ENCODE data around the gene RGMA.
A peak's percentile ranks its signal among the peaks of the same experiment; 100 is the strongest.

RGMA gene

GRCh38 chr15:93074599-93074998, 14.4 kb downstream of the RGMA start:
- Histone ChIP-seq H3K9me3 (ENCODE audit: control insufficient read depth in 1 of 2, low read length in 2 of 2) (no peaks in the 10 kb centered on the region), H3K27ac (ENCODE audit: low read length) (no peak overlapping the region), H3K4me3 (ENCODE audit: low read depth in 1 of 2, low read length in 2 of 2) (peak overlapping the region in 1 of 2 donors; percentile 81), H3K27me3 (ENCODE audit: low read depth, low read length) (peaks cover 21% of the 10 kb centered on the region), H3K36me3 (ENCODE audit: control insufficient read depth in 1 of 2, insufficient read depth in 2 of 2, low read length in 2 of 2) (no peaks in the 10 kb centered on the region), H3K4me1 (ENCODE audit: control insufficient read depth in 1 of 2, insufficient read depth in 2 of 2, low read length in 2 of 2) (peaks cover 0 to 19% of the 10 kb centered on the region in 2 donors)

DNA sequence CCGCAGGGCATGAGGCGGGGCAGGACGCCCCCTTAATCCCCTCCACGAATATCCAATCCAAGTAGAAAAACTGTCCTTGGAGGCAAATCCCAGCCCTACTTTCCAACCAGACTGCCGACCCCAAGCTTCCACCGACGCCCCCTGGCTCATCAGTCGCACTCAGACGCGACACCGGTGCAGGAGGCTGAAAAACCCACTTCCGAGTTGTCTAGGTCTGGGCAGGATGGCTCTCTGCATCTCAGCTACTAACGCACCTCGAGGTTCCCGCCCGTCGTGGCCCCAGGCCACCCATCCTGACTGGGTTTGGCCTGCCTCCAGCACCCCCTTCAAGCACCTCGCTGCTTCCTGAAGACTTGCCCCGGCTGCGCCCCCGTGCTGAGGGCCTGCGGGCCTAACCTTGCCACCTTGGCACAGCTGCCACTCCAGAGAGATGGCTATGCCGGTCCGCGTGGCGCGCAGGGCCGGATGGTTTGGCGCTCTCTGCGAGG, 15.5 kb downstream of the RGMA start:
- Histone ChIP-seq H3K27me3 (ENCODE audit: low read depth, low read length) (peaks cover 21% of the 10 kb centered on the region), H3K36me3 (ENCODE audit: control insufficient read depth in 1 of 2, insufficient read depth in 2 of 2, low read length in 2 of 2) (no peaks in the 10 kb centered on the region), H3K9me3 (ENCODE audit: control insufficient read depth in 1 of 2, low read length in 2 of 2) (no peaks in the 10 kb centered on the region), H3K4me3 (ENCODE audit: low read depth in 1 of 2, low read length in 2 of 2) (peak overlapping the region; percentile 30 to 81), H3K4me1 (ENCODE audit: control insufficient read depth in 1 of 2, insufficient read depth in 2 of 2, low read length in 2 of 2) (peaks cover 0 to 12% of the 10 kb centered on the region in 2 donors), H3K27ac (ENCODE audit: low read length) (peak overlapping the region; percentile 51)

- peaks cover 3 to 10% of the 10 kb centered on the region in 2 donors for H3K4me1 ChIP-seq (ENCODE audit: control insufficient read depth in 1 of 2, insufficient read depth in 2 of 2, low read length in 2 of 2)
- H3K27me3 ChIP-seq (ENCODE audit: low read depth, low read length) = peaks cover 21% of the 10 kb centered on the region
- H3K27ac ChIP-seq (ENCODE audit: low read length) = peak overlapping the region; percentile 90
- no peaks in the 10 kb centered on the region for H3K9me3 ChIP-seq (ENCODE audit: control insufficient read depth in 1 of 2, low read length in 2 of 2)
- peak overlapping the region; percentile 70 to 81 for H3K4me3 ChIP-seq (ENCODE audit: low read depth in 1 of 2, low read length in 2 of 2)
- no peaks in the 10 kb centered on the region for H3K36me3 ChIP-seq (ENCODE audit: control insufficient read depth in 1 of 2, insufficient read depth in 2 of 2, low read length in 2 of 2)
Measured at GRCh38 chr15:93072411-93073394, 16.3 kb downstream of the RGMA start.

DNA sequence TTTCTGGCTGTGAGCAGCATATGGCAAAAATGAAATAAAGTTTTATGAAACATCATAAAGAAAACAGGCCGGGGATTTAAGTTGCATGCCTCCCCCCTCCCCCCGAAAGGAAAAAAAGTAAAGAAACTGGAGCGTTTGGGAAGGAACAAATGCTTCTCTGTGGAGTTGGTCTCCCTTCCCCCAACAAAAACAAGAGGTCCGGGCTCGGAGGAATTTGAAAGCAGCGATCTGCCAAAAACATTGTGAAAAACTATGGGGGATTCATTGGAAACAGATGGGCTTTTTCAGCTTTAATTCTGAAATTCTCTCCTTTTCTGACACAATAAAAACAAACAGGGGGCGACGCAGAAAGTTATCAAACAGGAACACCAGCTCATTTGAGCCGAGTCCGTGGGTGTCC, 17.0 kb downstream of the RGMA start:
- H3K4me1 ChIP-seq (ENCODE audit: control insufficient read depth in 1 of 2, insufficient read depth in 2 of 2, low read length in 2 of 2) = peaks cover 8 to 14% of the 10 kb centered on the region in 2 donors
- peak overlapping the region; percentile 70 to 81 for H3K4me3 ChIP-seq (ENCODE audit: low read depth in 1 of 2, low read length in 2 of 2)
- peak overlapping the region; percentile 90 for H3K27ac ChIP-seq (ENCODE audit: low read length)
- no peaks in the 10 kb centered on the region for H3K36me3 ChIP-seq (ENCODE audit: control insufficient read depth in 1 of 2, insufficient read depth in 2 of 2, low read length in 2 of 2)
- H3K27me3 ChIP-seq (ENCODE audit: low read depth, low read length) = peaks cover 21% of the 10 kb centered on the region
- H3K9me3 ChIP-seq (ENCODE audit: control insufficient read depth in 1 of 2, low read length in 2 of 2) = no peaks in the 10 kb centered on the region

- Histone ChIP-seq H3K36me3 (ENCODE audit: control insufficient read depth in 1 of 2, insufficient read depth in 2 of 2, low read length in 2 of 2) (no peaks in the 10 kb centered on the region), H3K27me3 (ENCODE audit: low read depth, low read length) (peaks cover 21% of the 10 kb centered on the region), H3K4me3 (ENCODE audit: low read depth in 1 of 2, low read length in 2 of 2) (peak overlapping the region; percentile 70 to 81), H3K4me1 (ENCODE audit: control insufficient read depth in 1 of 2, insufficient read depth in 2 of 2, low read length in 2 of 2) (peaks cover 8 to 16% of the 10 kb centered on the region in 2 donors), H3K9me3 (ENCODE audit: control insufficient read depth in 1 of 2, low read length in 2 of 2) (no peaks in the 10 kb centered on the region), H3K27ac (ENCODE audit: low read length) (peak overlapping the region; percentile 90)
Measured at GRCh38 chr15:93071469-93071936, 17.5 kb downstream of the RGMA start.

DNA sequence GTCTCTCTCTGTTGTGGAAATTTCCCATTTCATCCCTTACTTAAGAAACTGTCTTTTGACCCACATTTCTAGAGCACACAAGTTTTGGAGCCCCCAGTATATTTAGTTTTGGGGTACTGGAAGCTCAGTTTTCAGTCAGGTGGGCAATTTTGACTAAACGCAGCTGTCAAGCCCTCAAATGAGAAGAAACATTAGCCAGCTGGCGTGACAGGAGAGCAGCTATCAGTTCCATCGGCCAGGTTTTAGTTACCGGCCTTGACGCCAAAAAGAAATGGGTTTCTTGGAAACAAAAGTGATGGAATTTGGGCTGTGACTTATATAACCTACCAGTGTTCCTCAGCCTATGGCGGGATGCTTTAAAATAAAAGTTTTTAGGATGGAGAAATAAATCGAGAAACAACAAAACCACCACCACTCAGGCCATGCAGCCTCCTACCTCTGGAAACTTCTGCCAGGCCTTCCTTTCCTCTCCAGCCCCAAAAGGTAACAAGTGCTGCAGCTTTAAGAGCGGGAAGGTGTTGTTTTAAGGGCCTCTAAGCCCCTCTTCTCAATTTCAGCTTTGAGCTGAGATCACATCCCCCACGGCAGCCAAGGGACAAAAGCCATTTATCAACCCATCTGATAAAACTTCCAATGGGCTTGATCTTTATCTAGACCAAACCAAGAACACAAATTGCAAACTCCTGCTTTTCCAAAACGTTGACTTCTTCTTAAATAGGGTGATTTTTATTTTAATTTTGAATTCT, 18.3 kb downstream of the RGMA start:
- Histone ChIP-seq H3K27me3 (ENCODE audit: low read depth, low read length) (peaks cover 21% of the 10 kb centered on the region), H3K4me1 (ENCODE audit: control insufficient read depth in 1 of 2, insufficient read depth in 2 of 2, low read length in 2 of 2) (peaks cover 8 to 20% of the 10 kb centered on the region in 2 donors), H3K4me3 (ENCODE audit: low read depth in 1 of 2, low read length in 2 of 2) (peak overlapping the region; percentile 70 to 81), H3K36me3 (ENCODE audit: control insufficient read depth in 1 of 2, insufficient read depth in 2 of 2, low read length in 2 of 2) (peaks cover 0 to 3% of the 10 kb centered on the region in 2 donors), H3K9me3 (ENCODE audit: control insufficient read depth in 1 of 2, low read length in 2 of 2) (no peaks in the 10 kb centered on the region), H3K27ac (ENCODE audit: low read length) (peak overlapping the region; percentile 90)

- peaks cover 0 to 5% of the 10 kb centered on the region in 2 donors for H3K36me3 ChIP-seq (ENCODE audit: control insufficient read depth in 1 of 2, insufficient read depth in 2 of 2, low read length in 2 of 2)
- H3K4me3 ChIP-seq (ENCODE audit: low read depth in 1 of 2, low read length in 2 of 2) = peak overlapping the region; percentile 70 to 81
- H3K9me3 ChIP-seq (ENCODE audit: control insufficient read depth in 1 of 2, low read length in 2 of 2) = no peaks in the 10 kb centered on the region
- H3K27me3 ChIP-seq (ENCODE audit: low read depth, low read length) = peaks cover 21% of the 10 kb centered on the region
- peak overlapping the region; percentile 90 for H3K27ac ChIP-seq (ENCODE audit: low read length)
- H3K4me1 ChIP-seq (ENCODE audit: control insufficient read depth in 1 of 2, insufficient read depth in 2 of 2, low read length in 2 of 2) = peaks cover 8 to 26% of the 10 kb centered on the region in 2 donors
Measured at GRCh38 chr15:93070132-93070531, 18.9 kb downstream of the RGMA start.

DNA sequence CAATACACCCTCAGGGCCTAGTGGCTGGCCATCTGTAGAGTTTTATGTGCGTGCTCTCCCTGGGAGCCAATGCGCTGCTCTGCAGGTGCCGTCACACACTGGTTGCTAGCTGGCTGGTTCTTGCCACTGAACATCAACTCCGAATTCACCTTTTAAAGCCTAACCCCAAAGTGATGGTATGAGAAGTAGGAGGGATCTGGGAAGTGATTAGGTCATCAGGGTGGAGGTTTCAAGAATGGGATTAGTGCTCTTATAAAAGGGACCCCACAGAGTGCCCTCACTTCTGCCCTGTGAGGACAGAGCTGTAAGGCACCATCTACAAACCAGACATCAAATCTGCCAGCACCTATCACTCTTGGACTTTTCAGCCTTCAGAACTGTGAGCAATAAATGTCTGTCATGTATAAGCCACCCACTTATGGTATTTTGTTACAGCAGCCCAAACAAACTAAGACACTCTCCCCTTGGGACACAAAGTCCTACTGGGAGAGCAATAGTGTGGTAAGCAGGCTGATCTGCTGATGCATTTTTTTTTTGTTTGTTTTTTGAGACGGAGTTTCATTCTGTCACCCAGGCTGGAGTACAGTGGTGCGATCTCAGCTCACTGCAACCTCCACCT, 20.3 kb downstream of the RGMA start:
- H3K27ac ChIP-seq (ENCODE audit: low read length) = peak overlapping the region; percentile 76
- peaks cover 12% of the 10 kb centered on the region for H3K27me3 ChIP-seq (ENCODE audit: low read depth, low read length)
- peak overlapping the region; percentile 40 to 81 for H3K4me3 ChIP-seq (ENCODE audit: low read depth in 1 of 2, low read length in 2 of 2)
- peaks cover 16 to 38% of the 10 kb centered on the region in 2 donors for H3K4me1 ChIP-seq (ENCODE audit: control insufficient read depth in 1 of 2, insufficient read depth in 2 of 2, low read length in 2 of 2)
- no peaks in the 10 kb centered on the region for H3K9me3 ChIP-seq (ENCODE audit: control insufficient read depth in 1 of 2, low read length in 2 of 2)
- peaks cover 5 to 6% of the 10 kb centered on the region in 2 donors for H3K36me3 ChIP-seq (ENCODE audit: control insufficient read depth in 1 of 2, insufficient read depth in 2 of 2, low read length in 2 of 2)

- Histone ChIP-seq H3K4me1 (ENCODE audit: control insufficient read depth in 1 of 2, insufficient read depth in 2 of 2, low read length in 2 of 2) (peaks cover 16 to 38% of the 10 kb centered on the region in 2 donors), H3K27me3 (ENCODE audit: low read depth, low read length) (peaks cover 10% of the 10 kb centered on the region), H3K4me3 (ENCODE audit: low read depth in 1 of 2, low read length in 2 of 2) (peak overlapping the region; percentile 40 to 81), H3K36me3 (ENCODE audit: control insufficient read depth in 1 of 2, insufficient read depth in 2 of 2, low read length in 2 of 2) (peaks cover 5 to 6% of the 10 kb centered on the region in 2 donors), H3K27ac (ENCODE audit: low read length) (peak overlapping the region; percentile 76), H3K9me3 (ENCODE audit: control insufficient read depth in 1 of 2, low read length in 2 of 2) (no peaks in the 10 kb centered on the region)
Measured at GRCh38 chr15:93067649-93068085, 21.3 kb downstream of the RGMA start.

GRCh38 chr15:93066834-93067648, 22.0 kb downstream of the RGMA start:
- H3K4me1 ChIP-seq (ENCODE audit: control insufficient read depth in 1 of 2, insufficient read depth in 2 of 2, low read length in 2 of 2) = peaks cover 16 to 42% of the 10 kb centered on the region in 2 donors
- H3K4me3 ChIP-seq (ENCODE audit: low read depth in 1 of 2, low read length in 2 of 2) = peak overlapping the region in 1 of 2 donors; percentile 81

More at GRCh38 chr15:93066834-93067648, 22.0 kb downstream of the RGMA start:
- peaks cover 9% of the 10 kb centered on the region for H3K27me3 ChIP-seq (ENCODE audit: low read depth, low read length)
- H3K36me3 ChIP-seq (ENCODE audit: control insufficient read depth in 1 of 2, insufficient read depth in 2 of 2, low read length in 2 of 2) = peaks cover 5 to 6% of the 10 kb centered on the region in 2 donors
- peak overlapping the region; percentile 76 for H3K27ac ChIP-seq (ENCODE audit: low read length)
- H3K9me3 ChIP-seq (ENCODE audit: control insufficient read depth in 1 of 2, low read length in 2 of 2) = no peaks in the 10 kb centered on the region

All from muscle layer of duodenum (tissue), 2 donors.